Spleen (tissue), 7 donors: ENCODE results near the gene DPF3.

Experiments
- CTCF ChIP-seq, 11 experiments: fragments of 200-600 bp in 7 of 11; fragments of 450-650 bp in 4 of 11; sonication (generic) in 4 of 11; IDR thresholded peaks in 8 of 11; conservative IDR thresholded peaks in 3 of 11; 1 replicate in 7 of 11; 2 replicates in 4 of 11; pipeline versions ENCODE4 v1.4.0 to v1.8.0; 2016 to 2021; ENCODE audit warnings: antibody characterized with exemption in 11 of 11, inconsistent platforms in 4 of 11, mild to moderate bottlenecking in 1 of 11
- POLR2A ChIP-seq, 3 donors: fragments of 450-650 bp; IDR thresholded peaks; one replicate each; pipeline ENCODE4 v1.5.1; 2017; ENCODE audit warnings: antibody characterized with exemption in 3 of 3, mild to moderate bottlenecking in 1 of 3
- donor health status: DM: no; HTN: no; CAD: no; lungs with moderate emphysema.
- donor health status: DM: no; HTN: no; CAD: no.
- donor health status: DM: no; HTN: no; CAD: no.

GRCh38 chr14:72629534-72629933 lies 264.4 kb downstream of the DPF3 start:
- no peak for TF ChIP-seq CTCF (IDR thresholded peaks at IDR 0.05 in 8 of 11, conservative IDR thresholded peaks at IDR 0.05 in 3 of 11)
- no peak for TF ChIP-seq POLR2A (IDR thresholded peaks at IDR 0.05)
